Panc1 (cell line): Measurements from ENCODE around the gene MBD4.

ENCODE experiments used
- CTCF ChIP-seq: fragments of 450-650 bp; IDR thresholded peaks from 2 replicates; pipeline ENCODE4 v1.5.1; 2017; ENCODE audit warnings: mild to moderate bottlenecking
- POLR2AphosphoS5 ChIP-seq: IDR thresholded peaks from 2 replicates; pipeline ENCODE4 v1.6.1; 2012; ENCODE audit warnings: mild to moderate bottlenecking, low read depth, low read length, moderate library complexity
- REST ChIP-seq, 2 experiments: IDR thresholded peaks; 2 replicates each; pipeline ENCODE4 v1.6.1; 2011 to 2012; ENCODE audit warnings: low read depth in 2 of 2, control low read depth in 1 of 2, low read length in 1 of 2, mild to moderate bottlenecking in 1 of 2, moderate library complexity in 1 of 2; ENCODE audit not compliant: insufficient read depth in 1 of 2

GRCh38 chr3:129415378-129415777, 24.4 kb downstream of the MBD4 start:
- TF ChIP-seq CTCF (no peak), POLR2AphosphoS5 (no peak), REST (IDR thresholded peaks at IDR 0.05; ENCODE audit: insufficient read depth in 1 of 2, low read depth in 2 of 2, low read length in 1 of 2) (no peak)
